HCEC 1CT (cell line): Measurements from ENCODE around the gene GPR156.
A peak's percentile ranks its signal among the peaks of the same experiment; 100 is the strongest.

Experiments used
- DNase-seq: peaks from one replicate; pipeline ENCODE4 v3.0.0-alpha.2; 2017

Gene GPR156

DNA sequence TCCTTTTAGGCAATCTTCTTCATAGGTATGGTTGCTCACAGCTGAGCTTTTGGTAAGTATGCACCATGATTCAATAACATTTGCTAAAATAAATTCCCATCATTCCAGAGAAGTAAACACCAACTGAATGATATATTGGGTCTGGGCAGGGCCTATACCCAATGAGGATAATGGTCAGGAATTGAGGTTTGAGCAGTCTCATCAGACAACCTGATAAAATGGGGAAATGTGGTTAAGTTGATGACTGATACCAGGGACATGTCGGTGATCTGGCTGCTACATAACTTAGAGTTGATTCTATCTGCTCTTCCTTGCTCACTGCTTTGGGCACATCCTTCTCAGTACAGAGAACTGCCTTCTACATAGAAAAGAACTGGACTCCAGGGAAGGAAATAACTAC is 92.9 kb downstream of the GPR156 start:
- peak; percentile 24 for DNase-seq

DNA sequence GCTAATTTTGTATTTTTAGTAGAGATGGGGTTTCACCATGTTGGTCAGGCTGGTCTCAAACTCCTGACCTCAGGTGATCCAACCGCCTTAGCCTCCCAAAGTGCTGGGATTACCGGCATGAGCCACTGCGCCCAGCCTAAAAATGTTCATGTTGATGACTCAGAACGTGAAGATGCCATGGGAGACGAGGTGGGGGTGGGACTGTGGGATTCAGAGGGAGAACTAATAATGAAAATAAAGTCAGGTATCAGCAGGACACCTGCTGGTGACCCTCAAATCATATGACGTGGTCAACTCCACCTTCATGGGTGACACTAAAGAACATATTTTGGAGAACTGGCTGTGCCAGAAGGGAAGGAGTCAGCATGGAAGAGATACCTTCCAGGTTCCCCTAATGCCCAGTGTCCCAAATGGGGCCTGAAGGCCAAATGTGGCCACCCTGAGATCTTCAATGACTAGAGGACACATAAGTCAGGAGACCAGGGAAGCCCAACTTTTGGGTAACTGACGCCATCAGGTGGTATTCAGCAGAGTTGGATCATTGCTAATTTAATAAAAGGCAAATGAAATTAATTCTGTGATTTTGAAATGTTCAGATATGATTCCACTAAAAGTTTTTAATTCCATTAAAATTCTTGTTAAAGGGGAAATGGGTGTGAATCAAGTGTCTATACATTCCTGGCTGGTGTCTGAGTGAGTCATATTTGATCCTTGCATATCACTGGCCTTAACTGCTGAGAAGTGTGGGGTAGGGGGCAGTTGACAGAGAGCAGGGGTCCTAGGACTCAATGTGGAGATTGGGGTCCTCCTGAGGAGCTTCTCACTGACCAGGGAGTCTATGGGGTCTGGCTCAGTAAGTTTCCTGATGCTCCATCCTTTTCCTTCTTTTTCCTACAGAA is 102.2 kb downstream of the GPR156 start:
- peak; percentile 53 for DNase-seq

DNA sequence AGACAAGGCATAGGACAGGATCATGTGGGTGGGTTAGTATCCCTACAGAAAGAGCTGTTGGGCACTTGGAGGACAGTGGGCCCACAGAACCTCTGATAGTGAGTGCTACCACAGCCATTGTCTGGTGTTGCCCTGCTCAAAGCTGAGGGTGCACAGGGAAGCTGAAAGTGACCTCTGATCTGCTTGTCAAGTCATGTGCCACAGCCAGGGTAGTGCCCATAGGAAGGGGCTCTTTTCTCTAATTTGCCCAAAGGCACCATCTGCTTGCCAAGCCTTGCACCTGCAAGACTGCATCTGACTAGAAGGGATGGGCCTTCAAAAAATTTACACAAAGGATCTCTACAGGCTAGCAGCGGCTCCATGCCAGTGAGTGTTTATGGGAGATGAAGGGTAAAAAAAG is 103.4 kb downstream of the GPR156 start:
- DNase-seq = no peak

DNA sequence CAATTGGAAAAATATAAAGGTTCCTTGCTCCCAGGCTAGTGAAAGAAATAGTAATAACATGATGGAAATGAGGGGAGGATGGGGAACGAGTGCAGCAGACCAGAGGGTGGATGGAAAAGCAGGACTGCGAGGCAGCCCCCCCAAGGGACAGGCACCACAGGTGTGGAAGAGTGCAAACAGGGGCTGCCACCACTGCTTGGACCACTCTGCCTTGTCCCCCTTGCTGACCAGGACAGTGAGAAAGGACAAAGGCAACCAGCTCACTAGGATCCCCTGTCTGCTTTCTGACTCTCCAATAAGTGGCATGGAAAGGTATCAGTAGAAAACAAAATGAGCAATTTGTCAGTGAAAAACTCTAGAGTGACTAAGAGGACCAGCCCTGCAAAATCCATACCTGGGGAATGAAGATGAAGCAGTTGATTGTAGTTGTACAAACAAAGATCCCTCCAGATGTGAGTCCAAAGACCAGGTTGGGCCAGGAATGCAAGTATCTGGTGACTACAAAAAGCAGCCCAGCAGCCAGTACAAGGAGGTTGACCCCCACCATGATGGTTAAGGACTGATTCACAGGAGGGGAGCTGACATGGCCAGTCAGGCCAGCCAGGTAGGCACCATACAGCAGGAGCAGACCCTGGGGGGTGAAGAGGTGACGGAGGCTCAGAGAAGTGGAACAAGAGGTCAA is 104.2 kb downstream of the GPR156 start:
- DNase-seq = no peak

DNA sequence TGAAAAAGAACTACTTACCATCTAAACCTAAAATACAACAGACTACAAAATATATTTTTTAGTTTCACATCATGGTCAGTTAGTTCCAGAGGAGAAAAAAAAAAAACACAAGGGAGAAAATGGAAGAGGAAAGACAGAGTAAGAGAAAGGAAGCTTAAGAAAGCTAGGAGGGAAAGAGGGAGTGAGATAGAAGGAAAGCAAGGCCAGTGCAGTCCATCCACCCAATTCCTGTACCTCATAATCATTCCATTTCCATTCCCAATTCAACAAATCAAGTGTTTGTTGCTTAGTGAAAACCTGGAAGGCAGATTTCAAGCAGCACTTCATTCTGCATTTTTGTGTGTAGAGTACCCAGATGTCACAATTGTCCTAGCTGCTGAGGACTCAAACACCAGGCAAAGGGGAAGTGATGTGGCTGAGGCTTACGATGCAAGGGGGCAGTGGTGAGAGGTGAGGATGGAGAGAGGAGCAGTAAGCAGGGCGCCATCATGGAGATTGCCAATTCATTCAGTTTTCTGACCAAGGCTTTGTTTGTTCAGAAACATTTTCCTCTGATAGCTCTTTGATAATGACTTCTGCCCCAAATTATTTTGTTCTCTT is 107.2 kb downstream of the GPR156 start:
- peak; percentile 29 for DNase-seq

DNA sequence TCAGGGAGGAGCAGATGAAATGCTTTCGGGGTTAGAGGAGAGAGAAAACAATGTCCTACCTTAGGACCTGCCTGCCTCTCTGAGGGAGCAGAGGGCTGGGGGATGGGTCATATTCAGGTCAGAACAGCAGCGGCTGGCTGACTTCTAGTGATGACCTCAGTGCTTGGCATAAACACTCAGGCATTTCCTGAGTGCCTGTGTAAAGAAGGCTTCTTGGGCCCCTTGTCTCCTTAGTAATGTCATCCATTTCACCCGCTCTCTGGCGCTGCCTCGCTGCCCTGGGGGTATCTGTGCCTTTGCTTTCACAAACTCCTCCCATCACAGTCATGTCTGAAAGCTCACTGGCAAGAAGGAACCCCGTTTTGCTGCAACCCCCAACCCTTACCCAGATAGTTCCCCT is 107.9 kb downstream of the GPR156 start:
- peak; percentile 94 for DNase-seq

DNA sequence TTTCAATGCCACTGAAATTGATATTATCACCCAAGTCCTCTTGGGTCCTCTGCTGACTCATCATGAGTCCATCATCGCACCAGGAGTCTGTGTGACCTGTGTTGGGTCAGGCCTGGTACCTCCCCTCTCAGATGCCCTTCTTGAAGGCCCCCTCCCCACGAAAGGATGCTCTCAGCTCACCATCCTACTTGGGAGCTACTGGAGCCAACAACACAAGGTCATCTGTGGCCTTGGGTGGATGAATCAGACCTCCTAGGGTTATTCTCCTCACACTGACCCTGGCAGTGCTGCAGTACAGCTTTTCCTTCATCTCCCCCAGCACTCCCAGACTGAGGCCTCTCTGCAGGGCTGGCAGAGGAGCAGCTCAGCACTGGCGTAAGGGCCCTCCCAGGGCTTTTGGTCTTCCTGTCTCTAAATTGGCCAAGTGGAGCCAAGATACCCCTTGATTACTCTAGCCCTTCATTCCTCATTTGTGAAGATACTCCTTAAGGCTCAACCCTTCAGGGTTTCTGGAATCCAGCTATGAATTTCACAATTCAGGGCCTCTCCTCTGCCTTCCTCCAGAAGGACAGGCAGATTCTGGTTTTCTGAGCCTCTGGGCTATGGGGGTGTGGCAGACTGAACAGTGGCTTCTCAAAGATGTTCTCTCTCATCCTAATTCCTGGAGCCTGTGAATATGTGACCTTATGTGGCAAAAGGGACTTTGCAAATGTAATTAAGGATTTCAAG is 110.0 kb downstream of the GPR156 start:
- no peak for DNase-seq

DNA sequence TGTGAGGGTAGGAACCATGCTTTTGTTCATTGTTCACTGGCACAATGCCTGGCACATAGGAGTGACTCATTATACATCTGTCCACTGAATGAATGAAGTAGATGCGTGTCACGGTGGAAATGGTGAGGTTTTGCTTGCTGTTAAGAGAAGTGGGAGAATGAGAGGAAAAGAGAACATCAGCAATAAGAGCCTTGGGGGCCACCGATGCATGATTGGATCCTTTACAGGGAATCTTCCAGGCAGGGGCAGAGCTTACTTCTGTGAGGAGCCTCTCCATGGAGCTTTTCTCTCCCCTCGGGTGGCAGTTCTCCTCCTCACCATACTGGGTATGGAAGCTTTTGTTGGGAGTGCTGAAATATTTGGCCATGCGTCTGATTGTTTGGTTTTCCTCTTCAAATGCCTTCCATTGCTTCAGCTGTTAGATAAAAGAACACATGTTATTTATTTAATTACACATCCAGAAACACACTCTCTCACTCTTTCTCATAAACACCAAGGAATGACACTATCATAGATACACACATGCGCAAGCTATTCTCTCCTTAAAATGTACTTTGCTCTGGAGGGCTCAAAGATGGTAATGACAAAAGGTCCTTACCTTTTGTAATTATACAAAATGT is 111.9 kb downstream of the GPR156 start:
- DNase-seq = no peak

DNA sequence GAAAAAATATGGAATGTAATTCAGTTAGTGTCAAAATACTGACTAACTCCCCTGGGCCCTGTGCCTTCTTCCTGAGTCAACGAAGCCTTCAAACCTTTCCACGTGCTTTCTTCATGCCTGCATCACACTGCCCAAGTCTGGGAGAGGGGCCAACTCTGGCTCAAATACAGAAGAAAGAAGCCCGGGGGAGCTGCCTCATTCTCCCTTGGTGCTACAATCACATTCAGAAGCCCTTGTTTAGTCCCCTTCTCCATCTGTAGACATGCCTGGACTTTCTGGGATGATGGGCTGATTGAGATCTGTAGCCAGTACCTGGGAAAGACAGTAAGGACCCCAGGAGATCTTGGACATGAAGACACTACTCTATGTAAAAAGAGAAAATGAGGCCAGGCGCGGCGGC is 113.0 kb downstream of the GPR156 start:
- peak; percentile 69 for DNase-seq

DNA sequence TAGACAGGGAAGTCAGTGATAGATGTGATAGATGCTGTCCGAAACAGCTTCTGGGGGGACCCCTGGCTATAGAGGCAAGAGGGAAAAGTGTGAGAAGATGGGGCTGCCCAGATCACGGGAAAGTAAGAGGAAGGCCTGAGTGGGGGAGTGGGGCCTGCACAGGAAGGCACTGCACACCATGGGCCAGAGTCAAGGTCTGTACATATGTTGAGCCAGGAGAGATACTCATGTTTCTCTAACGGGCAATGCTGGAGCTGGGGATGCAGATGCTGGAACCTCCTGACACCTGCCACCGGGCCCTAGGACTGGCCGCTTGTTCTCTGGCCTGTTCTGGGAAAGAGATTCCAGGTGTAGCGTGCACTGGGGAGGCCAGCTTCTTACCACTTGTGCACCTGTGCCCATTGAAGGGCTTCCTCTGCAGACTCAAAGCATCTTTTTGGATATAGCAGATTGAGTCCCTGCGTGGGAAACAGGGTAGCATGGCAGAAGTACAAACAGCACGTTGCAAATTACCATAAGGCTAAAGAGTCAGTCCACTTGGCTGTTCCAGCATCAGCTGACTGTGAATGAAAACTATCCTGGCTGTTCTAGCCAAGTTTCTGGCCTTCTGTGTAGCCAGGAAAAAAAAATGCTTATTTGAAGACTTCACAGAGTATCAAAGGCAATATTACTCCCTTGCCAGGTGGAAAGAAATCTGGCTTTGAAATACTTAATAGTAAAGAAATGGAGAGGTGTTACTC is 113.7 kb downstream of the GPR156 start:
- DNase-seq = no peak

DNA sequence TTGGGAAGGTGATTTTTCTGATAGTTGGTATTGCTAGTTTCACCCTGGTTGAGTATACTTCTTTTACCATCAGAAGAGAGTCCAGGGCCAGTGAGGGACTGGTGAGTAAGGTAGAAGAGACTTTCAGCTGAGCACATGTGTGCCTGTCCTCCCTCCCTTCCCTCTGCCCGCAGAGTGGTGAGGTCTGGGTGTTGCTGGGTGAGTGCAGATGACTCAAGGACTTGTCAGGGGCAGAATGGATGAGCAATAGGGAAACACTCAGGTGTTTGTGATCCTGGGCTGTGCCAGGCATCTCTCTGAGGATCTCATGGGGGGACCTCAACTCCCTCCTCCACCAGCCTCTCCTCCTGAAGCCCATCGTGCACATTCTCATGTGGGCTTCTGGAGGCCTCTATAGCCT is 114.8 kb downstream of the GPR156 start:
- DNase-seq = peak; percentile 89

DNA sequence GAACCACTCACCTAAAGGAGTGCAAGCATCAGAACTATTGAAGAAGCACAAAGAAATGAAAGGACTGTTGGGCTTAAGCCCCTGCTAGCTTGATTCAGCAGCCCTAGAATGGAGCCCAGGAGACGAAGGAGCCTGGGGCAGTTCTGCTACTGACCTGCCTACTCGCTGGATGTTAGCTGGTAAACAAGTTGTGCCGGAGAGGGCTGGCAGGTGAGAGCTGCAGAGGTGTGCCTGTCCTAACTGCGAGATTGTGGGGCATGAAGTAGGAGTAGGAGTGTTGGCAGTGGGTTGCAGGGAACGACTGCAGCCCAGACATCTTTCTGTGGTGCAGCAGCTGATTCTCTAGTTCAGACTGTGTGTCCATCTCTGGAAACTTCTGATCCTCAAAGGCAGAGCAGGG is 115.6 kb downstream of the GPR156 start:
- DNase-seq = no peak

DNA sequence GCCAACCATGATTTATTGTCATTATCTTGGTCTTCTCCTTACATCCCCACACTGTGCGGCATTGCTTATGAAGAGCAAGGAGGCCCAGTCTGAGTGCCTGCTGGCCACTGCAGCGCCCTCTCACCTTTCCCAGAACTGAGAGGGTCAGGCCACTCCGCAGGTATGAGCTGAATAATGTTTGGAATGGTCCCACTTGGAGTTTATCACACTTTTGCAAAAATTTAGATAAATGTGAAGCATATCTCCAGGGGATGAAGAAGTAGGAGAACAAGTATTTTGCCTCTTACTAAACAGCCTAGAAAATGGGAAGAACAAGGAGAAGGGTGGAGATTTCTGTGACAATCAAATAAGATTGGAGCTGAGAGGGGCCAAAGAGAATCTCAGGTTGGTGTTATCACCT is 116.4 kb downstream of the GPR156 start:
- no peak for DNase-seq

DNA sequence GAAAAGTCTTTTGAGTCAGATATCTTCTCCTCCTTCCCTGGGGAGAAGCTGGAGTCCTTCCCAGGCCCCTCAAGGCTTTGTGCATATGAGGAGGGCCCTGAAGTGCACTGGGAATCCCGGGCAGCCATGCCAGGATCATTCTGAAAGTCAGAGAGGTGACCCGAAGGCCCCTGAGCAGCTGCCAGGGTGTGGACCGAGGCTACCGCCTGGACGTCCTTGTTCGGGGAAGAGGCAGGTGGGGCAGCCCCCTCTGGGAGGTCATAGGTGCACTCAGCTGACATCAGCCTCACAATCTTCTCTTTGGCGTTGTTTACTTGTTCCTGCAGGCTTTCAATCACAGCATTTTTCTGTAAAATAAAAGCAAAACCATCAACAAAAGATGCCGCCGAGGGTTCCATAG is 117.0 kb downstream of the GPR156 start:
- DNase-seq = no peak

DNA sequence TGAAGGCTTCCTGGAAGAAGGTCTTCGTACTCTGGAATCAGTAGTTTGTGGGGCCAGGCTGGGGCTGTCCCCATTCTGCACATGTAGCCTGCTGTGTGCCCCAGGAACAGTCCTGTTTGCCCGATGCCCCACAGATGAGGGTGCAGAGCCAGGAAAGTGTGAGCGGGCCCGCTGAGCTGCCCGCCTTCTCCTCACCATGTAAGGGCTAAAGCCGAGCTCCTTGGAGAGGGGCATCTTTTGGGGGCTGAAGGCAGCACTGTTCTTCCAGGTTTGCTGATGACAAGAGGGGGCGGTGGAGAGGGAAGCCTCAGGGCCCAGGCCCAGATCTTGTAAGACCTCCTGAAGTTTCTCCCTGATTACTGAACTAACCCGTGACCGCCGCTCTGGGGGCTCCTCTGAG is 117.5 kb downstream of the GPR156 start:
- DNase-seq = no peak

DNA sequence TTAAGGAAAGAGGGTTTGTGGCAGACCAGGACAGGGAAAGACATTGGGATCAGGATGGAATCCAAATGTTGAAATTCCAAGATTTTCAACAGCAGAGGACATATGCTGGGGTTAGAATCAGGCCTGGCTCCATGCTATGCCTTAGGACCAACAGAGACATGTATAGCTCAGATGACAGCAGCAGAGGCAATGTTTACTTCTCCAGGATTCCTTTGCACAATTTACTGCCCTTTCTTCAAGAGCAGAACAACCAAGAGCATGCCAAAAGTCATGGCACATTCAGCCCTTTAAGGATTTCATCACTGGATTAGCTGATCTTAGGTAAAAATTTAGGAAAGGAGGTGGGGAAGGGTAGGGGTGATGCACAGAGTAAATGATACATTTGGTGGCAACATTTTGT is 121.2 kb downstream of the GPR156 start:
- no peak for DNase-seq

DNA sequence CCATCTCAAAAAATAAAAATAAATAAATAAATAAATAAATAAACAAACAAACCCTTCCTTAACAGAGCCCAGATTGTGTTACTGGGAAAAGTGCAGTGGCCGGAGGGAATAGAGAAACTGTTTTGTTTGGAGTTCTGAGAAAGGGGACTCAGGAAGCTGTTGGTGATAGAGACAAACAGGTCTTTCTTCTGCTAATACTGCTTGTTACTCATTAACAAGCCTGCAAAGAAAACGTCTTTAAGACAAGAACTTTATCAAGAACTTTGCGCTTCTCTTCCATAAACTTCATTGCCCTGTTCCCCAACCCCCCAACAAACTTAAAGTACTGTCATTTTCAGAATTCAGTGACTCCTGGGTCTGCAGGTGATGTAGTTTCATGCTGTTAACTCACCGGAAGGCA is 122.0 kb downstream of the GPR156 start:
- DNase-seq = no peak

DNA sequence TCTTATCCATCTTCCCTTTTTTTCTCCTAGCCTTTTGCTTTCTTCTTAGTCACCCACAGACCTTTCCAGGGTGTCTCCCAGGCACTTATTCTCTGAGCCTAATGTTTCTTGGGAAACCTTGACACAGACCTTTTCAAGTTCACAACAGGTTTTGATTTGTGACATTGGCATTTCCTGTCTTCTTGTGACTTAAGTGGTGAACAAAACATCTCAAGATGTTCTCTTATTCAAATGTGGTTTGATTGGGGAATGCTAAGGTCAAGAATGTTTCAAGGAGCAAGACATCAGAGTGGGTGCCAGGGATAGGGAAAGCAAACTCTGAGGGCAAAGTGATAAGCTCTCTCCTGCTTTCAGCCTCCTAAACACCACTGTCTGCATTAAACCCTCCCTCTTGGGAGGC is 122.6 kb downstream of the GPR156 start:
- DNase-seq = peak; percentile 77

DNA sequence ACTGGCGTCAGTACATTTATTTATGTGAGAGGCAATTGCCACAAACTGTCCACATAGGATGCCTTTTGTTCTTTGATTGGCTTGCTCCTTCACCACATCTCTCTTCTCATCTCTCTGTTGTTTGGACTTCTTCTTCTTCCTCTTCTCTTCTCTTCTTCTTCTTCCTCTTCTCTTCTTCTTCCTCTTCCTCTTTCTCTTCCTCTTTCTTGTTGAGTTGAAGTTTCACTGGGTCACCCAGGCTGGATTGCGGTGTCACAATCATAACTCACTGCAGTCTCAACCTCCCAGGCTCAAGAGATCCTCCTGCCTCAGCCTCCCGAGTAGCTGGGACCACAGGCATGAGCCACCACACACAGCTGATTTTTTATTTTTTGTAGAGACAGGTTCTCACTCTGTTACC is 123.1 kb downstream of the GPR156 start:
- DNase-seq = no peak

DNA sequence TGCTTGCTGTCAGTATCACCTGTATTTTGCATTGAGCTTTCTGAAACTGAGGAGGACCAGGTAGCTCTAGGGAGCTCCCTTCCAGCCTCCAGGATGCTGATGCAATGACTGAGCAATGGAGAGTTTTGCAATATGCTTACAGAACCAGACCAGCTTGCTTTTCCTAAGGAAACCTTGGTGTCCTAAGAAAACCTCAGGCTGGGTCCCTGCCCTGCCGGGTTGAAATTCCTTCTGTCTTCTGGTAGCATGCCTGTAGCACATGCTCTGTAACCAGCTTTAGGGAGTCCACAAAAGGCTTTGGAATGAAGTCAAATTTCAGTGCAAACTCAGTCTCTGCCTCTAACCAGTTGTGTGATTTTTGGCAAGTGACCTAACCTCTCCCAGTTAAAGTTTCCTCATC is 125.0 kb downstream of the GPR156 start:
- DNase-seq = peak; percentile 99

DNA sequence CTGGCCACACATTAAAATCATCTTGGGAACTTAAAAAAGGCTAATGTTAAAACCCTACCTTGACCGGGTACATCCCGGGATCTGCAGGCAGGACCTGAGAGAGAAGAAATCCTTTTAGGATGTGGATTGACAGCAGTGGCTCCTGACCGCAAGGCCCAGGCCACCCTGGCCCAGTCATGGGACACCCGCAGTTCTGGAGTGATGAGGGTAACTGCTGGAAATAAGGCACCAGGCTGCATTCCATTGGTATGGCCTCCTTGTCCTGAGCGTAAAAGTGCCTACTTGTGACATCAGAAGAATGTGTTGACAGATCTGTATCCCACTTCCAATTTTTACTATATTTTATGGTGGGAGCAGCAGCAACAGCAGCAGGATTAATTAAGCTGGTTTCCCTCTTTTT is 127.3 kb downstream of the GPR156 start:
- no peak for DNase-seq

DNA sequence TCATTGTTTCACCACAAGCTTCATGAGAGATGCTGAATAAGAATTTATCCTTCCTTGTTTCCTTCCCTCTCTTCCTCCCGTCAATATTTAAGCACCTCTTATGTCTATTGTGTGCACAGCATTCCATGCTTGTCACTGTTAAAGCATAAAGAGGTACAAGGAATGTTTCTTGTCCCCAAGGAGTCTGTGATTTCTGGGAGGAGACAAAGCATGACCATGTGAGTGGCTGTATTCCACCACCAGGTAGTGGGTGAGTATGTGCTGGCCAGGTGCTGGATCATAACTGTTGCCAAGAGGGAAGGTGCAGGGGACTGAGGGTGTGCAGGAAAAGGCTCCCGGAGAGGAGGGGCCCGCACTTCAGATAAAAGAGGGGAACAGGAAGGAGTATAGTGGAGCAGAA is 127.9 kb downstream of the GPR156 start:
- no peak for DNase-seq
